Measurements from ENCODE around the gene PDE10A. TPM values are rescaled to one million over a fixed set of nuclear protein-coding genes. Genes with fewer than 3 reads are reported as not detected.

PDE10A gene
- total and polyA plus RNA-seq, 9 of the 15 experiments (the other 6 are each of a cell fraction or from before 2014, with no cell fraction given): 0.04 TPM; not detected in 8

DNA sequence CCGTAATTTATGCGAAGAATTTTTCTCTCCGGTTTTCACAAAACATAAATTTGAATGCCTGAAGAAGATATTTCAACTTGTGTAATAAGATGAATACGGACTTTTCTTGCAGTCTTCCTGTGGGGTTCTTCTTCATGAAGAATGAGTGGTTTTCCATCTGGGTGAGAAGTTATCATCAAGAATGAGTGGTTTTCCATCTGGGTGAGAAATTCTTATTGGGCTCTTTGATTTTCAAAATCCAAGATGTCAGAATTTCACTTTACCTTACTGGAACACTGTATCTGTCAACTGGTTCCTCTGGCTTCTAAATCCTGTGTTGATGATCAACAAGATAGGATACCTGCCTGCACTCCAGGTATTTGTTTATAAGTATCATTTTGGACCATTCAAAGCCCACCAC is 193.6 kb downstream of the PDE10A start:
- H3K79me2 ChIP-seq (ENCODE audit: control insufficient read depth, insufficient read depth, low read length): no peaks in the 10 kb centered on the region
- no peak overlapping the region for H3K27ac ChIP-seq (ENCODE audit: extremely low read depth, low read depth, low read length)
- H3K9me3 ChIP-seq (replicated peaks; ENCODE audit: control insufficient read depth, insufficient read depth, low read depth, low read length): no peaks in the 10 kb centered on the region
- no peak overlapping the region for H2AFZ ChIP-seq (ENCODE audit: low read depth, low read length)
- in situ Hi-C loops (cut with MboI): no loop called here
- H3K4me3 ChIP-seq: no peak overlapping the region
- CTCF ChIA-PET (ENCODE audit: low intra/inter-chr PET ratio): no interaction called here
- H4K20me1 ChIP-seq (replicated peaks; ENCODE audit: control insufficient read depth, insufficient read depth, low read length): no peaks in the 10 kb centered on the region
- H3K36me3 ChIP-seq (ENCODE audit: control insufficient read depth, insufficient read depth, low read length): no peaks in the 10 kb centered on the region
- H3K4me1 ChIP-seq (replicated peaks in 1 of 2; ENCODE audit: control insufficient read depth in 2 of 2, insufficient read depth in 2 of 2, low read length in 2 of 2): no peaks in the 10 kb centered on the region
- H3K27me3 ChIP-seq (ENCODE audit: control insufficient read depth in 2 of 2, insufficient read depth in 2 of 2, low read length in 2 of 2): no peaks in the 10 kb centered on the region
- intact Hi-C loops (cut with micrococcal nuclease): no loop called here
- DNase-seq (ENCODE audit: extremely low read depth in 1 of 4, low spot score in 3 of 4) (no peak), FAIRE-seq (no peak), ATAC-seq (no peak)
- no peak overlapping the region for H3K4me2 ChIP-seq (ENCODE audit: insufficient read depth, low read length)
- no peaks in the 10 kb centered on the region for H3K9me1 ChIP-seq (ENCODE audit: control insufficient read depth, insufficient read depth, low read length)
- H3K9ac ChIP-seq (ENCODE audit: insufficient read depth in 1 of 2, low read depth in 2 of 2, low read length in 2 of 2): no peak overlapping the region
- POLR2A ChIA-PET: no interaction called here
- no TSS peak for BruUV-seq (replicated peaks)
- WGBS (ENCODE audit: insufficient coverage, low coverage, missing lambda C conversion rate): 0% methylated on average over 4 of the region's 4 CpGs
- TF ChIP-seq ZNF584 (CRISPR knock-in tag; IDR thresholded peaks at IDR 0.05; ENCODE audit: low read depth) (no peak), MEF2A (IDR thresholded peaks at IDR 0.05; ENCODE audit: control insufficient read depth, low read depth, low read length) (no peak), RAD21 (CRISPR knock-in tag; conservative IDR thresholded peaks at IDR 0.05 in 1 of 2, IDR thresholded peaks at IDR 0.05 in 1 of 2) (no peak), CBX5 (IDR thresholded peaks at IDR 0.05; ENCODE audit: borderline replicate concordance, low read depth) (no peak), GTF2B (IDR thresholded peaks at IDR 0.05; ENCODE audit: extremely low read depth, insufficient read length) (no peak), ZNF785 (CRISPR knock-in tag; IDR thresholded peaks at IDR 0.05) (no peak), ZBTB9 (CRISPR knock-in tag; IDR thresholded peaks at IDR 0.05) (no peak), WHSC1 (IDR thresholded peaks at IDR 0.05; ENCODE audit: low read length) (no peak), EP400 (IDR thresholded peaks at IDR 0.05) (no peak), IFI16 (CRISPR knock-in tag; IDR thresholded peaks at IDR 0.05) (no peak), NCOA4 (IDR thresholded peaks at IDR 0.05; ENCODE audit: partially characterized antibody) (no peak), SP2 (IDR thresholded peaks at IDR 0.05; ENCODE audit: extremely low read depth, low read depth, low read length, poor library complexity, severe bottlenecking) (no peak), ZNF398 (CRISPR knock-in tag; IDR thresholded peaks at IDR 0.05) (no peak), HSF4 (CRISPR knock-in tag; IDR thresholded peaks at IDR 0.05; ENCODE audit: borderline replicate concordance) (no peak), ATF2 (CRISPR knock-in tag; IDR thresholded peaks at IDR 0.05) (no peak)
- TF ChIP-seq, protein P1, sequence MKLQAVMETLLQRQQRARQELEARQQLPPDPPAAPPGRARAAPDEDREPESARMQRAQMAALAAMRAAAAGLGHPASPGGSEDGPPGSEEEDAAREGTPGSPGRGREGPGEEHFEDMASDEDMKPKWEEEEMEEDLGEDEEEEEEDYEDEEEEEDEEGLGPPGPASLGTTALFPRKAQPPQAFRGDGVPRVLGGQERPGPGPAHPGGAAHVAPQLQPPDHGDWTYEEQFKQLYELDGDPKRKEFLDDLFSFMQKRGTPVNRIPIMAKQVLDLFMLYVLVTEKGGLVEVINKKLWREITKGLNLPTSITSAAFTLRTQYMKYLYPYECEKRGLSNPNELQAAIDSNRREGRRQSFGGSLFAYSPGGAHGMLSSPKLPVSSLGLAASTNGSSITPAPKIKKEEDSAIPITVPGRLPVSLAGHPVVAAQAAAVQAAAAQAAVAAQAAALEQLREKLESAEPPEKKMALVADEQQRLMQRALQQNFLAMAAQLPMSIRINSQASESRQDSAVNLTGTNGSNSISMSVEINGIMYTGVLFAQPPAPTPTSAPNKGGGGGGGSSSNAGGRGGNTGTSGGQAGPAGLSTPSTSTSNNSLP (IDR thresholded peaks at IDR 0.05; ENCODE audit: borderline replicate concordance, low read depth, low read length): no peak
